SH-SY5Y (cell line): Measurements from ENCODE around the gene ARHGEF4.

ENCODE experiments used
- GATA2 ChIP-seq: IDR thresholded peaks from 2 replicates; pipeline ENCODE4 v1.6.1; 2011; ENCODE audit warnings: mild to moderate bottlenecking, low read depth, low read length
- GATA3 ChIP-seq: IDR thresholded peaks from 2 replicates; pipeline ENCODE4 v1.6.1; 2011; ENCODE audit warnings: low read depth, mild to moderate bottlenecking, low read length, moderate library complexity

DNA sequence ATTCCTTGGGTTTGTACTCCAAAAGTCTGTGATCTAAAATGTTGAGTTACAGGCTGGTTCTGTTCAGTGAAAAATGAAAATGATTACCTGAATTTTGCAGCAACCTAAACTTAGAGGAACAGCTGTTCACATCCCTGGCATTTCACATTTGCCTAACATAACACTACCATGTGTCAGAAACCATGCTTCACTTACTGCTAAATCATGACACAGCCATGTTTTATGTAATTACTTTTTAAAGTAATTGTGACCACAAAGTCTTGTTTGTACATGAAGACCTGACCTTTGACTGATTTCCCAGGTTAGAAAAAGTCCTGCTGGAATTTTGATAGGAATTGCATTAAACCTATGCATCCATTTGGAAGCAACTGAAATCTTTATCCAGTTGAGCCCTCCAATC is 177.4 kb downstream of the ARHGEF4 start:
- TF ChIP-seq GATA2 (no peak), GATA3 (no peak)
